Upper lobe of left lung (tissue), 6 donors: ENCODE results near the gene CHIT1. TPM values are rescaled to one million over a fixed set of nuclear protein-coding genes. Genes with fewer than 3 reads are reported as not detected.

ENCODE experiments used
- ATAC-seq, 2 donors: fragments of 200-7000 bp; cut with Tn5 transposase; one replicate each; pipeline ENCODE4 v1.9.1; 2022; ENCODE audit warnings: mild to moderate bottlenecking in 2 of 2, moderate library complexity in 2 of 2; ENCODE audit not compliant: low FRiP score in 2 of 2
- DNase-seq, 2 donors: peaks; one replicate each; pipeline ENCODE4 v3.0.0-alpha.2; 2019 to 2020
- H3K27ac ChIP-seq, 4 donors: fragments of 200-600 bp; sonication (generic); one replicate each; pipeline ENCODE4 v1.5.1; 2016 to 2019
- H3K27me3 ChIP-seq, 4 donors: fragments of 200-600 bp; sonication (generic); one replicate each; pipeline ENCODE4 v1.5.1; 2017 to 2019
- H3K36me3 ChIP-seq, 4 donors: fragments of 200-600 bp; sonication (generic); one replicate each; pipeline ENCODE4 v1.5.1; 2016 to 2019
- H3K4me1 ChIP-seq, 4 donors: fragments of 200-600 bp; sonication (generic); one replicate each; pipeline ENCODE4 v1.5.1; 2018 to 2019
- H3K4me3 ChIP-seq, 4 donors: fragments of 200-600 bp; sonication (generic); one replicate each; pipeline ENCODE4 v1.5.1; 2017 to 2019; ENCODE audit warnings: mild to moderate bottlenecking in 2 of 4, moderate library complexity in 1 of 4
- H3K9me3 ChIP-seq, 4 donors: fragments of 200-600 bp; sonication (generic); one replicate each; pipeline ENCODE4 v1.5.1; 2018 to 2019
- EP300 ChIP-seq, 4 donors: sonication (generic); formaldehyde crosslinking; IDR thresholded peaks; one replicate each; pipeline ENCODE4 v1.5.1; 2017; ENCODE audit warnings: antibody characterized with exemption in 4 of 4, control low read depth in 2 of 4
- POLR2A ChIP-seq, 4 donors: fragments of 450-650 bp; IDR thresholded peaks; one replicate each; pipeline ENCODE4 v1.5.1; 2016 to 2017; ENCODE audit warnings: antibody characterized with exemption in 4 of 4, mild to moderate bottlenecking in 2 of 4
- POLR2AphosphoS5 ChIP-seq, 2 donors: sonication (generic); formaldehyde crosslinking; IDR thresholded peaks; one replicate each; pipeline ENCODE4 v1.5.1; 2017; ENCODE audit warnings: antibody characterized with exemption in 2 of 2
- WGBS, 2 donors: methylation state at CpG; one replicate each; pipeline ENCODE4 v1.1.5; 2017 to 2018; 5-methylcytosine and 5-hydroxymethylcytosine counted together
- total RNA-seq, 6 donors: library from RNA; depleted of rRNA in 4 of 6; stranded (reverse); fragments of >200 nt in 4 of 6; gene quantifications; one replicate each; pipeline versions ENCODE4 v1.1.0 to v1.2.1, GENCODE V29; 2016 to 2021
- TF ChIP-seq, protein P1 (sequence below), 6 experiments: fragments of 450-650 bp in 4 of 6; fragments of 200-600 bp in 2 of 6; sonication (generic) in 2 of 6; IDR thresholded peaks; one replicate each; pipeline ENCODE4 v1.5.1; 2016 to 2019; ENCODE audit warnings: antibody characterized with exemption in 6 of 6
- donor health status: DM: no; HTN: no; CAD: no; lungs with moderate emphysema.
- donor health status: DM: no; HTN: yes; CAD: no; lungs with severe emphysema.

CHIT1 gene
- total RNA-seq, 6 donors from 2014 or later: 2.0 to 97.4 (median 3.7) TPM

DNA sequence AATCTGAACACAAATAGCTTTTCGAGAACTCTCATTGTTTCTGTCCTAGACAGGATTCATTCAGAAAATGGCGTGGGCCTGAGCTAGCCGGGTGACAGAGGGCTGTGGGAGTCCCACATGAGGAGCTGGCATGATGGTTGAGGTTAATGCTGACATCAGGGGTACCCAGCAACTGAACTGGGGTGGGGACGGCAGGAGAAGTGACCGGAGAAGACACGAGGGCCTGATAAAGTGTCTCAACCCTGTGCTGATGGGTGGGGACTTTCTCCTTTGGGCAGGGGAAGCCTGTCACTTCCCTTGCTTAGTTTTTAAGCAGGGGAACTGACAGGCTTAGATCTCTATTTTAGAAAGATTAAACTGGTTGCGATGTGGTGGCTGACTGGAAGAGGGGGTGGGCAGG lies 14.6 kb downstream of the CHIT1 start:
- no peaks in the 10 kb centered on the region for H3K36me3 ChIP-seq
- ATAC-seq (no peak), DNase-seq (no peak)
- WGBS, 2 donors: 72 to 74% methylated on average over 7 of the region's 7 CpGs
- no peak for TF ChIP-seq POLR2AphosphoS5 (IDR thresholded peaks at IDR 0.05)
- TF ChIP-seq, protein P1, sequence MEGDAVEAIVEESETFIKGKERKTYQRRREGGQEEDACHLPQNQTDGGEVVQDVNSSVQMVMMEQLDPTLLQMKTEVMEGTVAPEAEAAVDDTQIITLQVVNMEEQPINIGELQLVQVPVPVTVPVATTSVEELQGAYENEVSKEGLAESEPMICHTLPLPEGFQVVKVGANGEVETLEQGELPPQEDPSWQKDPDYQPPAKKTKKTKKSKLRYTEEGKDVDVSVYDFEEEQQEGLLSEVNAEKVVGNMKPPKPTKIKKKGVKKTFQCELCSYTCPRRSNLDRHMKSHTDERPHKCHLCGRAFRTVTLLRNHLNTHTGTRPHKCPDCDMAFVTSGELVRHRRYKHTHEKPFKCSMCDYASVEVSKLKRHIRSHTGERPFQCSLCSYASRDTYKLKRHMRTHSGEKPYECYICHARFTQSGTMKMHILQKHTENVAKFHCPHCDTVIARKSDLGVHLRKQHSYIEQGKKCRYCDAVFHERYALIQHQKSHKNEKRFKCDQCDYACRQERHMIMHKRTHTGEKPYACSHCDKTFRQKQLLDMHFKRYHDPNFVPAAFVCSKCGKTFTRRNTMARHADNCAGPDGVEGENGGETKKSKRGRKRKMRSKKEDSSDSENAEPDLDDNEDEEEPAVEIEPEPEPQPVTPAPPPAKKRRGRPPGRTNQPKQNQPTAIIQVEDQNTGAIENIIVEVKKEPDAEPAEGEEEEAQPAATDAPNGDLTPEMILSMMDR (IDR thresholded peaks at IDR 0.05): no peak
- TF ChIP-seq POLR2A (IDR thresholded peaks at IDR 0.05): no peak
- no peak for TF ChIP-seq EP300 (IDR thresholded peaks at IDR 0.05)
- no peak overlapping the region for H3K27ac ChIP-seq
- no peak overlapping the region for H3K4me3 ChIP-seq
- no peaks in the 10 kb centered on the region for H3K9me3 ChIP-seq
- H3K27me3 ChIP-seq: no peaks in the 10 kb centered on the region
- H3K4me1 ChIP-seq: peaks cover 5 to 18% (median 10%) of the 10 kb centered on the region in 4 donors

DNA sequence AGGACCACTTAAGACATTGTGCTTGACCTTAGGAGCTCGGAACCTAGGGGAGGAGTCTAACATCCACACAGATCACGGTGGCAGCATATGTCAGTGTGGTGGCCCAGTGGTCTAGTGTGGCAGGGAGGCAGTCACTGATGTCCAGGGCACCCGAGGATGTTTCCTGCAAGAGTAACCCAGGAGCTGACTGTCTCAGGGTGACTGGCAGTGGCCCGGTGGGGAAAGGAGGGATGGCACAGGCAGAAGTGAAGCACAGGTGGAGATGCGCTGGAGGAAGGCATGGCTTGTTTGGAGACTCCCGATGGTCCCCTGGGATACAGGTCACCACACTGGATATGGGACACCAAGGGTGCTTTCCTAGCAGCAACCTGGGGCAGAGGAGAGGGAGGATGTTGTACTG lies 16.3 kb downstream of the CHIT1 start:
- H3K4me1 ChIP-seq: peaks cover 5 to 18% (median 10%) of the 10 kb centered on the region in 4 donors
- no peak overlapping the region for H3K27ac ChIP-seq
- no peaks in the 10 kb centered on the region for H3K9me3 ChIP-seq
- no peak for TF ChIP-seq POLR2AphosphoS5 (IDR thresholded peaks at IDR 0.05)
- no peak for TF ChIP-seq POLR2A (IDR thresholded peaks at IDR 0.05)
- no peak for DNase-seq
- WGBS, 2 donors: 68 to 75% methylated on average over 6 of the region's 6 CpGs
- no peaks in the 10 kb centered on the region for H3K27me3 ChIP-seq
- H3K36me3 ChIP-seq: no peaks in the 10 kb centered on the region
- no peak overlapping the region for H3K4me3 ChIP-seq
- ATAC-seq: no peak

DNA sequence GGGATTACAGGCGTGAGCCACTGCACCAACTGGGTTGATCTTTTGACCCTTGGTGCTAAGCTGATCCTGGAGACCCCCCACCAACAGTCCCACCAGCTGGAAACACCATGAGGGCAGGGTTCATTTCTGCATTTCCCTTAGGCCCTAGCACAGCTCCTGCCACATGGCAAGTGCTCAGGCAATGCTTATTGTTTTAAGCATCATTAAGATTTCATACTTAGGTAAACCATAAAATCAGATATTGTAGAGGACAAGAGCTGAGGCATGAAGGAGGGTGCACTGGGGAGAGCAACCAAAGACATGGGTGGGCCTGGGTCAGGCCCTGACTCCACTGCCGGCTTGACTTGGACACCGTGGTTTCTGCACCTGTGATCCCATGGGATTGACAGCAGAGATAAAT lies 17.7 kb downstream of the CHIT1 start:
- no peak overlapping the region for H3K27ac ChIP-seq
- no peak for ATAC-seq
- no peaks in the 10 kb centered on the region for H3K9me3 ChIP-seq
- no peaks in the 10 kb centered on the region for H3K36me3 ChIP-seq
- no peak overlapping the region for H3K4me3 ChIP-seq
- H3K27me3 ChIP-seq: no peaks in the 10 kb centered on the region
- WGBS, 2 donors: 90 to 91% methylated on average over 3 of the region's 3 CpGs
- H3K4me1 ChIP-seq: peaks cover 5 to 18% (median 10%) of the 10 kb centered on the region in 4 donors
- TF ChIP-seq POLR2A (IDR thresholded peaks at IDR 0.05) (no peak), POLR2AphosphoS5 (IDR thresholded peaks at IDR 0.05) (no peak), EP300 (IDR thresholded peaks at IDR 0.05) (no peak)
- TF ChIP-seq, protein P1 (IDR thresholded peaks at IDR 0.05): no peak
- no peak for DNase-seq

DNA sequence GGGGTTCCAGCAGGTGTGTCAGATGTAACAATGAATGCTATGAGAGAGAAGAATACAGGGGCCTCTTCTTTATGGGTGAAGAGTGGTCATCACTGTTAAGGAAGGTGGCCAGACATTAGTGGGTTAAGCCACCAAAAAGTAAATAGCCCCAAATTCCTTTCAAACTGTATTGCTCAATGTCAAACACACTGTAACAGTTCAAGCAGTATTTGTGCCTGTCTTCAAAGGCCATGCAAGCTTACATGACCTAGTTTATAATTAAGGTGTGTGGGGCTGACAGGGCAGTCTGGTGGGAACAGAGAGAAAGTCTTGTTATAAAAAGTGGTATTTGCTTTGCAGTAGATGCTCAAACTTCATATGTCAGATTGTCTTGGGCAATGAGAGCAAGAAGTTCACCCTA lies 18.5 kb downstream of the CHIT1 start:
- Histone ChIP-seq H3K27me3 (no peaks in the 10 kb centered on the region), H3K4me3 (no peak overlapping the region), H3K4me1 (peaks cover 4 to 13% (median 11%) of the 10 kb centered on the region in 4 donors), H3K36me3 (no peaks in the 10 kb centered on the region), H3K27ac (no peak overlapping the region), H3K9me3 (no peaks in the 10 kb centered on the region)
- DNase-seq (no peak), ATAC-seq (peak in 1 of 2 donors; percentile 59)
- TF ChIP-seq POLR2AphosphoS5 (IDR thresholded peaks at IDR 0.05) (no peak), POLR2A (IDR thresholded peaks at IDR 0.05) (no peak), EP300 (IDR thresholded peaks at IDR 0.05) (no peak)
- TF ChIP-seq, protein P1 (IDR thresholded peaks at IDR 0.05): no peak

DNA sequence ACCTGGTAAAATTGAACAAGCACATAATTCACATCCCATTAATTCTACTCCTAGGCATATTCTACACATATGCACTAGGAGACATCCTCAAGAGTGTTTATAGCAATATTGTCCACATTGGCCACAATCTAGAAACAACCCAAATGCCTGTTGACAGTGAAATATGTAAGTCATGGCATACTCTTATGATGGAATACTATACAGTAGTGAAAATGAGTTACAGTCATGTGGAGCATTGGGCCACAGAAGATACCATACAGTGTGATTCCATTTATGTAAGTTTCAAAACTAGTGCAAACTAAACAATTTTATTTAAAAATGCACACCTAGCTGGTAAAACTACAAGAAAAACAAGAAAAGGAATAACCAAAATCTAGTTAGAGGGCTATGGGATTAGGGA lies 19.1 kb downstream of the CHIT1 start:
- ATAC-seq: no peak
- Histone ChIP-seq H3K27ac (no peak overlapping the region), H3K27me3 (no peaks in the 10 kb centered on the region), H3K4me1 (peaks cover 0 to 13% (median 6%) of the 10 kb centered on the region in 4 donors), H3K9me3 (no peaks in the 10 kb centered on the region), H3K36me3 (no peaks in the 10 kb centered on the region), H3K4me3 (no peak overlapping the region)
- DNase-seq: no peak
- TF ChIP-seq EP300 (IDR thresholded peaks at IDR 0.05): no peak
- TF ChIP-seq POLR2AphosphoS5 (IDR thresholded peaks at IDR 0.05): no peak
- TF ChIP-seq, protein P1 (IDR thresholded peaks at IDR 0.05): no peak
- no peak for TF ChIP-seq POLR2A (IDR thresholded peaks at IDR 0.05)
